ENCODE results near the gene KRT16.

DNA sequence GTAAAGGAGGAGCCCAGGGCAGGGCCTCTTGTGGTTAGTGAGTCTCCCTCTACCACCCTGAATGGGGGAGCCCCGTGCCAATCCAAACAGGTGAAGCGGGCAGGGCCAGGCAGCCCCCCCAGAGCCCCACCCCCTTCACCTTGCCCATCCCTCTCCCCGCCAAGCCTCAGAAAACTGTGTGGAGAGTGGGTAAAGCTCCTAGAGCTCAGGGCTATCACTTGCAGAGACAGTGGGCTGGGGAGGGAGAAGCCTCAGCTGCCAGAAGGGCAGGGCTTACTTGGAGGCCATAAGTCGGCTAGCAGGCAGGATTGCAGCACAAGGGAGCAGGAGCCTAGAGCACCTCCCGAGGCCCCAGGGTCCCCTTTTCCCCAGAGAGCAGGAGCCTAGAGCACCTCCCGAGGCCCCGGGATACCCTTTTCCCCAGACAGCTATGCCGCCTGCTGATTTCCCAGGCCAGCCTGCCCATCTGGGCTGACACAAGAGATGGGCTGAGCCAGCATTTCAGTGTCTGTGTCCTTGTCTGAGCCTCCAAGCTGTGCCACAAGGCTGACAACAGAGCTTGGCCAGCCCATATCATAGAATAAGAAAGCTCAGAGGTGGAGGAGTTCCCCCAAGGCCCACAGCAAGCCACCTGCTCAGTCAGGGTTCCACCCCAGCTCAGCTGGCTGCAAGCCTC, 19.1 kb downstream of the KRT16 start:
- TF ChIP-seq, protein P1, sequence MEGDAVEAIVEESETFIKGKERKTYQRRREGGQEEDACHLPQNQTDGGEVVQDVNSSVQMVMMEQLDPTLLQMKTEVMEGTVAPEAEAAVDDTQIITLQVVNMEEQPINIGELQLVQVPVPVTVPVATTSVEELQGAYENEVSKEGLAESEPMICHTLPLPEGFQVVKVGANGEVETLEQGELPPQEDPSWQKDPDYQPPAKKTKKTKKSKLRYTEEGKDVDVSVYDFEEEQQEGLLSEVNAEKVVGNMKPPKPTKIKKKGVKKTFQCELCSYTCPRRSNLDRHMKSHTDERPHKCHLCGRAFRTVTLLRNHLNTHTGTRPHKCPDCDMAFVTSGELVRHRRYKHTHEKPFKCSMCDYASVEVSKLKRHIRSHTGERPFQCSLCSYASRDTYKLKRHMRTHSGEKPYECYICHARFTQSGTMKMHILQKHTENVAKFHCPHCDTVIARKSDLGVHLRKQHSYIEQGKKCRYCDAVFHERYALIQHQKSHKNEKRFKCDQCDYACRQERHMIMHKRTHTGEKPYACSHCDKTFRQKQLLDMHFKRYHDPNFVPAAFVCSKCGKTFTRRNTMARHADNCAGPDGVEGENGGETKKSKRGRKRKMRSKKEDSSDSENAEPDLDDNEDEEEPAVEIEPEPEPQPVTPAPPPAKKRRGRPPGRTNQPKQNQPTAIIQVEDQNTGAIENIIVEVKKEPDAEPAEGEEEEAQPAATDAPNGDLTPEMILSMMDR (optimal IDR thresholded peaks at IDR 0.05 in 1 of 3, IDR thresholded peaks at IDR 0.05 in 1 of 3, conservative IDR thresholded peaks at IDR 0.05 in 1 of 3; ENCODE audit: extremely low read depth in 1 of 3, insufficient read depth in 2 of 3, low read length in 3 of 3) = no peak
- no peak for TF ChIP-seq EZH2 (IDR thresholded peaks at IDR 0.05; ENCODE audit: low read length)
